ENCODE measurements around the gene ASF1A. TPM values are rescaled to one million over a fixed set of nuclear protein-coding genes. Genes with fewer than 3 reads are reported as not detected.

Gene ASF1A
- total and polyA plus RNA-seq, 2 experiments from 2014 or later = 23.0 to 32.7 TPM

DNA sequence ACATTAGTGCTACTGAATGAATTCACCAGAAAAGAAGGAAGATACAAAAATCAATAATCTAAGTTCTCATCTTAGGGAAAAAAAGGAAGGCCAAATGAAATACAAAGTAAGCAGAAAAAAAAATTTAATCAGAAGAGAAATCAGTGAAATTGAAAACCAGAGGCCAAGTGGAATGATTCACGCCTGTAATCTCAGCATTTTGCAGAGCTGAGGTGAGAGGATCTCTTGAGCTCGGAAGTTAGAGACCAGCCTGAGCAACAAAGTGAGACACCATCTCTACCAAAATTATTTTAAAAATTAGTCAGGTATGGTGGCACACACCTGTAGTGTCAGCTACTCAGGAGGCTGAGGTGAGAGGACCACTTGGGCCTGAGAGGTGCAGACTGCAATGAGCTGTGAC, 21.2 kb upstream of the ASF1A start:
- Histone ChIP-seq H3K27me3 (no peaks in the 10 kb centered on the region), H3K27ac (no peak overlapping the region), H3K79me2 (peaks cover 51% of the 10 kb centered on the region), H3K9me3 (ENCODE audit: low read depth) (no peaks in the 10 kb centered on the region), H3K4me1 (ENCODE audit: insufficient read depth) (no peaks in the 10 kb centered on the region), H3K9me2 (replicated peaks; ENCODE audit: insufficient read depth) (no peaks in the 10 kb centered on the region), H3K4me3 (no peak overlapping the region), H3K36me3 (replicated peaks; ENCODE audit: insufficient read depth, low read depth) (no peaks in the 10 kb centered on the region), H2AFZ (no peak overlapping the region), H3K4me2 (no peak overlapping the region), H4K20me1 (ENCODE audit: insufficient read depth, poor library complexity, severe bottlenecking) (no peaks in the 10 kb centered on the region)
- DNase-seq (ENCODE audit: low spot score) = no peak
- WGBS (ENCODE audit: low lambda C conversion rate, missing lambda C conversion rate) = 89% methylated on average over 2 of the region's 2 CpGs
- TF ChIP-seq, protein P1, sequence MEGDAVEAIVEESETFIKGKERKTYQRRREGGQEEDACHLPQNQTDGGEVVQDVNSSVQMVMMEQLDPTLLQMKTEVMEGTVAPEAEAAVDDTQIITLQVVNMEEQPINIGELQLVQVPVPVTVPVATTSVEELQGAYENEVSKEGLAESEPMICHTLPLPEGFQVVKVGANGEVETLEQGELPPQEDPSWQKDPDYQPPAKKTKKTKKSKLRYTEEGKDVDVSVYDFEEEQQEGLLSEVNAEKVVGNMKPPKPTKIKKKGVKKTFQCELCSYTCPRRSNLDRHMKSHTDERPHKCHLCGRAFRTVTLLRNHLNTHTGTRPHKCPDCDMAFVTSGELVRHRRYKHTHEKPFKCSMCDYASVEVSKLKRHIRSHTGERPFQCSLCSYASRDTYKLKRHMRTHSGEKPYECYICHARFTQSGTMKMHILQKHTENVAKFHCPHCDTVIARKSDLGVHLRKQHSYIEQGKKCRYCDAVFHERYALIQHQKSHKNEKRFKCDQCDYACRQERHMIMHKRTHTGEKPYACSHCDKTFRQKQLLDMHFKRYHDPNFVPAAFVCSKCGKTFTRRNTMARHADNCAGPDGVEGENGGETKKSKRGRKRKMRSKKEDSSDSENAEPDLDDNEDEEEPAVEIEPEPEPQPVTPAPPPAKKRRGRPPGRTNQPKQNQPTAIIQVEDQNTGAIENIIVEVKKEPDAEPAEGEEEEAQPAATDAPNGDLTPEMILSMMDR (IDR thresholded peaks at IDR 0.05; ENCODE audit: poor library complexity) = no peak
- TF ChIP-seq EZH2phosphoT487 (IDR thresholded peaks at IDR 0.05; ENCODE audit: low read depth, severe bottlenecking, unreplicated experiment) (no peak), EZH2 (IDR thresholded peaks at IDR 0.05; ENCODE audit: borderline replicate concordance) (no peak)

DNA sequence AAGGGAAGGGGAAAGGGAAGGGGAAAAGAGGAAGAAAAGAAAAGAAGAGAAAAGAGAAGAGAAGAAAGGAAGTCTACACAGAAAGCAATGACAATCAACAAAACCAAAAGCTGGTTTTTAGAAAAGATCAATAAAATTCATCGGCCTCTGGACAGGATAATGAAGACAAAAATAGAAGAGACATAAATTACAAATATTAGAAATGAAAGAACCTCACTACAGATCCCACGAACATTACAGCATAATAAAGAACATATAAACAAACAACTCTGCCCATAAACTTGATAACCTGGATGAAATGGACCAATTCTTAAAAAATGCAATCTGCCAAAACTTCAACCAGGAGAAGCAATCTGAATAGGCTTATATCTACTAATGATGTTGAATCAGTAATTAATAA, 20.7 kb upstream of the ASF1A start:
- Histone ChIP-seq H4K20me1 (ENCODE audit: insufficient read depth, poor library complexity, severe bottlenecking) (no peaks in the 10 kb centered on the region), H3K4me1 (ENCODE audit: insufficient read depth) (no peaks in the 10 kb centered on the region), H2AFZ (no peak overlapping the region), H3K9me3 (ENCODE audit: low read depth) (no peaks in the 10 kb centered on the region), H3K4me3 (no peak overlapping the region), H3K9me2 (replicated peaks; ENCODE audit: insufficient read depth) (no peaks in the 10 kb centered on the region), H3K4me2 (no peak overlapping the region), H3K27ac (no peak overlapping the region), H3K36me3 (replicated peaks; ENCODE audit: insufficient read depth, low read depth) (no peaks in the 10 kb centered on the region), H3K79me2 (peaks cover 56% of the 10 kb centered on the region), H3K27me3 (no peaks in the 10 kb centered on the region)
- DNase-seq (ENCODE audit: low spot score) = no peak
- TF ChIP-seq EZH2phosphoT487 (IDR thresholded peaks at IDR 0.05; ENCODE audit: low read depth, severe bottlenecking, unreplicated experiment) (no peak), EZH2 (IDR thresholded peaks at IDR 0.05; ENCODE audit: borderline replicate concordance) (no peak)
- TF ChIP-seq, protein P1 (IDR thresholded peaks at IDR 0.05; ENCODE audit: poor library complexity) = no peak
- WGBS (ENCODE audit: low lambda C conversion rate, missing lambda C conversion rate) = 85% methylated on average over 2 of the region's 2 CpGs

DNA sequence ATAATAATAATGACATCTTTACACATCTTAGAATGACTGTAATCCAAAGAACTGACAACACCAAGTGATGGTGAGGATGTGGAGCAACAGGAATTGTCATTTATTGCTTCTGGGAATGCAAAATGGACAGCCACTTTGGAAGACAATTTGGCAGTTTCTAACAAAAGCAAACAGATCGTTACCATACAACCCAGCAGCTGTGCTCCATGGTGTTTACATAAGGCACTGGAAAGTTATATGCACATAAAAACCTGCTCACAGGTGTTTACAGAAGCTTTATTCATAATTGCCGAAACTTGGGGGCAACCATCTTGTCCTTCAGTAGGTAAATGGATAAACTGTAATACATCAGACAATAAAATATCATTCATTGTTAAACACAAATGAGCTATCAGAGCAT, 18.3 kb upstream of the ASF1A start:
- Histone ChIP-seq H3K4me3 (no peak overlapping the region), H3K27ac (no peak overlapping the region), H3K27me3 (no peaks in the 10 kb centered on the region), H3K9me3 (ENCODE audit: low read depth) (no peaks in the 10 kb centered on the region), H3K36me3 (replicated peaks; ENCODE audit: insufficient read depth, low read depth) (no peaks in the 10 kb centered on the region), H4K20me1 (ENCODE audit: insufficient read depth, poor library complexity, severe bottlenecking) (no peaks in the 10 kb centered on the region), H3K9me2 (replicated peaks; ENCODE audit: insufficient read depth) (no peaks in the 10 kb centered on the region), H3K79me2 (peaks cover 60% of the 10 kb centered on the region), H3K4me1 (ENCODE audit: insufficient read depth) (no peaks in the 10 kb centered on the region), H2AFZ (no peak overlapping the region), H3K4me2 (no peak overlapping the region)
- DNase-seq (ENCODE audit: low spot score) = no peak
- 61% methylated on average over 2 of the region's 2 CpGs for WGBS (ENCODE audit: low lambda C conversion rate, missing lambda C conversion rate)
- no peak for TF ChIP-seq EZH2 (IDR thresholded peaks at IDR 0.05; ENCODE audit: borderline replicate concordance)
- TF ChIP-seq, protein P1 (IDR thresholded peaks at IDR 0.05; ENCODE audit: poor library complexity) = no peak
- TF ChIP-seq EZH2phosphoT487 (IDR thresholded peaks at IDR 0.05; ENCODE audit: low read depth, severe bottlenecking, unreplicated experiment) = no peak

DNA sequence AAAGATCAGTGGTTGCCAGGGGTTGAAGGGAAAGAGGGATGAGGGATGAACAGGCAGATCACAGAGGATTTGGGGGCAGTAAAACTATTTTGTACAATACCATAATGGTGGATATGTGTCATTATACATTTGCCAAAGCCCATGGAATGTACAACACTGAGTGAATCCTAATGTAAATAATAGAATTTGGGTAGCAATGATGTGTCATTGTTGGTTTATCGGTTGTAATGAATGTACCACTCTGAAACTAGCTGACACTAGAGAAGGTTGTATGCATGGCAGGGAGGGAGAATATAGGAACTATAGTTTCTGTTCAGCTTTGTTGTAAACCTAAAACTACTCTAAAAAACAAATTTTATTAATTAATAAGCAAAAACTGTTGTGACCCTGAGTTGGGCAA, 17.8 kb upstream of the ASF1A start:
- 70% methylated on average over 1 of the region's 1 CpG for WGBS (ENCODE audit: low lambda C conversion rate, missing lambda C conversion rate)
- TF ChIP-seq, protein P1 (IDR thresholded peaks at IDR 0.05; ENCODE audit: poor library complexity) = no peak
- TF ChIP-seq EZH2 (IDR thresholded peaks at IDR 0.05; ENCODE audit: borderline replicate concordance) (no peak), EZH2phosphoT487 (IDR thresholded peaks at IDR 0.05; ENCODE audit: low read depth, severe bottlenecking, unreplicated experiment) (no peak)
- no peaks in the 10 kb centered on the region for H3K4me1 ChIP-seq (ENCODE audit: insufficient read depth)
- no peaks in the 10 kb centered on the region for H4K20me1 ChIP-seq (ENCODE audit: insufficient read depth, poor library complexity, severe bottlenecking)
- no peak overlapping the region for H3K27ac ChIP-seq
- no peaks in the 10 kb centered on the region for H3K27me3 ChIP-seq
- H3K9me2 ChIP-seq (replicated peaks; ENCODE audit: insufficient read depth) = no peaks in the 10 kb centered on the region
- no peak overlapping the region for H3K4me3 ChIP-seq
- no peaks in the 10 kb centered on the region for H3K9me3 ChIP-seq (ENCODE audit: low read depth)
- H3K79me2 ChIP-seq = peaks cover 59% of the 10 kb centered on the region
- peak overlapping the region; percentile 40 for H3K4me2 ChIP-seq
- DNase-seq (ENCODE audit: low spot score) = no peak
- no peaks in the 10 kb centered on the region for H3K36me3 ChIP-seq (replicated peaks; ENCODE audit: insufficient read depth, low read depth)
- no peak overlapping the region for H2AFZ ChIP-seq

All from hepatocyte (in vitro differentiated cells).